Melanocyte of skin (primary cell): ENCODE measurements around the gene GPC1. TPM values are rescaled to one million over a fixed set of nuclear protein-coding genes. Genes with fewer than 3 reads are reported as not detected.

Experiments
- small RNA-seq, 2 donors: library from RNA; depleted of rRNA; stranded (forward); fragments of <200 nt; gene quantifications; one replicate each; pipeline ENCODE3, GENCODE V24; 2012
- total RNA-seq, 2 donors: library from RNA; depleted of rRNA; stranded (reverse); fragments of >200 nt; gene quantifications; 2 replicates each; pipeline ENCODE4 v1.2.3, GENCODE V29; 2012

GPC1 gene
- total RNA-seq: 10 to 100 TPM; 20.0 to 29.6 TPM

GRCh38 chr2:240435457-240435947, at the start of gene GPC1:
Gene GPC1, plus strand, starts transcription at chr2:240435663. Its CDS starts 256 bp downstream, at chr2:240435919.

Small RNAs within 50 kb of the gene (small RNA-seq; reads per million reads assigned to genes)
- 81.2 to 153 reads per million in 2 donors for gene MIR149

Other genes with a start within 250 kb of the GPC1 start
- gene ANKMY1, start 122.3 kb downstream of the GPC1 start, total RNA-seq: 1 to 10 TPM; 4.7 to 6.2 TPM
- 1 to 10 TPM; 1.7 to 5.5 TPM for gene DUSP28, start 124.7 kb downstream of the GPC1 start, total RNA-seq
- gene RNPEPL1, start 132.8 kb downstream of the GPC1 start, total RNA-seq: 10 to 100 TPM; 18.6 to 18.9 TPM
- gene CAPN10, start 151.1 kb downstream of the GPC1 start, total RNA-seq: 10 to 100 TPM; 15.7 to 17.9 TPM
- under 1 TPM; under 0.01 to 0.34 TPM for gene GPR35, start 189.8 kb downstream of the GPC1 start, total RNA-seq
- not detected for gene AQP12B, start 247.2 kb downstream of the GPC1 start, total RNA-seq